Central memory CD8-positive, alpha-beta T cell (primary cell): ENCODE data around the gene AMBRA1.
"Not testable (repeated sequence)": the region's sequence is repeated elsewhere in the genome, so short reads cannot be mapped to it uniquely, and the experiment has no call there.

Experiments
- ATAC-seq: fragments of 150-1000 bp; cut with Tn5 transposase; replicated peaks from 2 replicates; pipeline ENCODE4 v1.10.0; 2022; ENCODE audit warnings: mild to moderate bottlenecking, moderate FRiP score, moderate number of reproducible peaks; ENCODE audit not compliant: poor library complexity, severe bottlenecking; ENCODE audit errors: extremely low read depth
- DNase-seq, 2 donors: peaks; one replicate each; pipeline ENCODE4 v3.0.0; 2021; ENCODE audit warnings: low spot score in 2 of 2
- H3K27ac Mint-ChIP-seq: one replicate; pipeline ENCODE4 v1.8.0; 2022; ENCODE audit warnings: low read depth, mild to moderate bottlenecking, moderate library complexity, mixed read lengths
- H3K27me3 Mint-ChIP-seq: one replicate; pipeline ENCODE4 v1.8.0; 2022; ENCODE audit warnings: mixed read lengths
- H3K36me3 Mint-ChIP-seq: one replicate; pipeline ENCODE4 v1.8.0; 2022; ENCODE audit warnings: mild to moderate bottlenecking, moderate library complexity, mixed read lengths; ENCODE audit not compliant: insufficient read depth
- H3K4me1 Mint-ChIP-seq: one replicate; pipeline ENCODE4 v1.8.0; 2022; ENCODE audit warnings: mixed read lengths
- H3K4me3 Mint-ChIP-seq: one replicate; pipeline ENCODE4 v1.8.0; 2022; ENCODE audit warnings: mild to moderate bottlenecking, moderate library complexity, mixed read lengths
- H3K9me3 Mint-ChIP-seq: one replicate; pipeline ENCODE4 v1.8.0; 2022; ENCODE audit warnings: mixed read lengths

The AMBRA1 gene

DNA sequence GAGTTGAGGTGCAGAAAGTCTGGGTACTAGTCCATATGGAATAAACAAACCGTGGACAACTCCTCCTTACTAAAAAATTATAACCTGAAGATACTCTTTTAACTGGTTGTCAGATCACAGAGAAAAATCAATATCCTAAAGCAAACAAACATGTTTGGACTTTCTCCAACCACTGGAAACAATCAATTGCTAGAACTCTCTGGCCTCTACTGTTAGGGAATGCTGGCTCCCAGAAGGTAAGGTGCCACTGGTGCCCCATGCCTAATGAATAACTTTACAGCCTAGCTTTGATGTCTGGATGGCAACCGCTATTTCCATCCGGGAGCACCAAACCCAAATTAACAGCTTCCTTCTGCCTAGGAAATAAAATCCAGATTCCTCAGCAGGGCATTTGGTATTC is 74.5 kb downstream of the AMBRA1 start:
- DNase-seq, result no peak
- no peak overlapping the region for H3K27ac Mint-ChIP-seq
- peaks cover 16% of the 10 kb centered on the region for H3K4me1 Mint-ChIP-seq

GRCh38 chr11:46518928-46519327 is 74.9 kb downstream of the AMBRA1 start:
- not testable (repeated sequence) for H3K27me3 Mint-ChIP-seq, DNase-seq, ATAC-seq, H3K9me3 Mint-ChIP-seq, H3K36me3 Mint-ChIP-seq, H3K4me3 Mint-ChIP-seq, H3K27ac Mint-ChIP-seq
- H3K4me1 Mint-ChIP-seq, result peaks cover 20% of the 10 kb centered on the region

More for the DNA sequence above, 74.5 kb downstream of the AMBRA1 start:
- Mint-ChIP-seq H3K9me3 (no peaks in the 10 kb centered on the region), H3K27me3 (no peaks in the 10 kb centered on the region), H3K4me3 (no peak overlapping the region), H3K36me3 (peaks cover 5% of the 10 kb centered on the region)
- ATAC-seq, result no peak

GRCh38 chr11:46514370-46514769 is 79.5 kb downstream of the AMBRA1 start:
- Mint-ChIP-seq H3K27me3 (no peaks in the 10 kb centered on the region), H3K4me3 (no peak overlapping the region), H3K9me3 (no peaks in the 10 kb centered on the region), H3K27ac (no peak overlapping the region), H3K4me1 (peaks cover 20% of the 10 kb centered on the region), H3K36me3 (peaks cover 9% of the 10 kb centered on the region)
- ATAC-seq (no peak), DNase-seq (no peak)

GRCh38 chr11:46513934-46514342 is 79.9 kb downstream of the AMBRA1 start:
- peaks cover 20% of the 10 kb centered on the region for H3K4me1 Mint-ChIP-seq
- no peak overlapping the region for H3K4me3 Mint-ChIP-seq
- DNase-seq, result no peak
- ATAC-seq, result no peak
- H3K27me3 Mint-ChIP-seq, result no peaks in the 10 kb centered on the region
- no peaks in the 10 kb centered on the region for H3K9me3 Mint-ChIP-seq
- H3K36me3 Mint-ChIP-seq, result peaks cover 9% of the 10 kb centered on the region
- no peak overlapping the region for H3K27ac Mint-ChIP-seq

- H3K27ac Mint-ChIP-seq, result peak overlapping the region; percentile 59
- peaks cover 17% of the 10 kb centered on the region for H3K36me3 Mint-ChIP-seq
- H3K27me3 Mint-ChIP-seq, result no peaks in the 10 kb centered on the region
- no peak overlapping the region for H3K4me3 Mint-ChIP-seq
- ATAC-seq (no peak), DNase-seq (no peak)
- H3K4me1 Mint-ChIP-seq, result peaks cover 20% of the 10 kb centered on the region
- H3K9me3 Mint-ChIP-seq, result no peaks in the 10 kb centered on the region
These were observed 81.5 kb downstream of the AMBRA1 start for GRCh38 chr11:46512261-46512881.

GRCh38 chr11:46511342-46511741 is 82.5 kb downstream of the AMBRA1 start:
- Mint-ChIP-seq H3K27ac (no peak overlapping the region), H3K27me3 (no peaks in the 10 kb centered on the region), H3K9me3 (no peaks in the 10 kb centered on the region), H3K36me3 (peaks cover 25% of the 10 kb centered on the region), H3K4me1 (peaks cover 20% of the 10 kb centered on the region), H3K4me3 (no peak overlapping the region)
- DNase-seq (no peak), ATAC-seq (no peak)

DNA sequence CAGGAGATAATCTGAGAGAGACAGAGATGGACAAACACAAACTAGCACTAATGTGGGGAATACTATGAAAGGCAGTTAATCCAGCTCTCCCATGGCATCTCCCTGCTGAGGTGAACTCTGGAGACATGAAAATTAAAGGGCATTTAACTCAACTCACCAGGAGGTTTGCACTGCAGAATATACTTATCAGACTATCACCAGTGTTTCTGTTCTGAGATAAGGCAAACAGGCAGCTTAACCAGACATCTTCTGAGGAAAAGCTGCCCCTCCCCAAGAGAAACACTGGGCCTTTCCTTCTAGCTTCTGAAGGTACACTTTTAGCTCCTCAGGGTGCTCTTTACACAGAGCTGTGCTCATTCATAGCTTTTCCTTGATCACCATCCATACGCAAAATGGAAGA is 85.5 kb downstream of the AMBRA1 start:
- peaks cover 7% of the 10 kb centered on the region for H3K4me1 Mint-ChIP-seq
- ATAC-seq (no peak), DNase-seq (no peak)
- H3K9me3 Mint-ChIP-seq, result no peaks in the 10 kb centered on the region
- H3K4me3 Mint-ChIP-seq, result no peak overlapping the region
- no peaks in the 10 kb centered on the region for H3K27me3 Mint-ChIP-seq
- H3K27ac Mint-ChIP-seq, result no peak overlapping the region
- H3K36me3 Mint-ChIP-seq, result peaks cover 32% of the 10 kb centered on the region

DNA sequence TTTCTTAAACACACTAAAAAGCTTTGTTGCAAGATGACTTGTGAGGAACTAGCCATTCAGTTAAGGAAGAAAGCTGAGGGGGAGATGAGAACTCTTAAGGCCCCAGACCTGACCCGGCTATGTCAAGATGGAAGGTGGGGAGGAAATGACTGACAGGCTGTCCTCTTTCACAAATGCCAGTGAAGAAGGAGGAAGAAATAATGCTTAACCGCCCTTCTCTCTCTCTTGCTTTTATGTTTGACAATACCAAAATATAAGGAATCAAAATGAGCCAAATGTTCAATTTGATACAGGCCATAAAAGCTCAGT is 87.4 kb downstream of the AMBRA1 start:
- H3K27ac Mint-ChIP-seq, result no peak overlapping the region
- ATAC-seq (no peak), DNase-seq (no peak)
- H3K9me3 Mint-ChIP-seq, result no peaks in the 10 kb centered on the region
- peaks cover 4% of the 10 kb centered on the region for H3K4me1 Mint-ChIP-seq
- H3K4me3 Mint-ChIP-seq, result no peak overlapping the region
- peaks cover 38% of the 10 kb centered on the region for H3K36me3 Mint-ChIP-seq
- no peaks in the 10 kb centered on the region for H3K27me3 Mint-ChIP-seq

DNA sequence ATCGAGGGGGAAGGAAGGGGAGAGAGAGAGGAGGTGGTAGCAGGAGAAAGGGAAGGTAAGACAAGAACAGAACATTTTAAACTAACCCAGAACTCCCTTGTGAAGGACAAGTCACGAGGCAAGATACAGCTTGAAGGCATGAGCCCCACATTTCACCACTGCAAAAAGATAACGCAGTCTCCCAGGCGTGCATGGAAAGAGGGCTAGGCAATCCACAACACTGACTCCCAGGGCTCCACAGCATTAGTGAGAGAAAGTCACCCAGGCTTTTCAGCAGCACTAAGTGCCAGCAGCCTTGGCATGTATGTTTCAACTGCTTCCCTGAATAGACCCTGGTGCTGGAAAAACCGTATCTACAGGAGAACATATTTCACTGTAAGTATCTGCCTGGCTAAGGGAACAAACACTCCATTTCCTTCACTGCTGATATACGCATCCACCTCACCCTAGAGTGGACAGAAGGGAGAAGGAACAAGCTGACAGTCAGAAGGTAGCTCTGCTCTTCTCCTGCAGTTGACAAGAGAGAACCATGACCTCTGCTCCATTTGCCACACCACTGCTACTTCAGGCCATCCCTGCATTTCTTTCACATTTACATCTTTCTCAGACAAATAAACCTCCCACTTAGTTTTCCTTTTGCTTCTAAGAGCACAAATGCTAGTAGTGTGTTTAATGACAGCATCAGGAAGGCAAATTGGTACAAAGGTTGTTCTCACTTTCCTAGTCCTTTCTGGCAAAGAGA is 87.9 kb downstream of the AMBRA1 start:
- Mint-ChIP-seq H3K4me1 (no peaks in the 10 kb centered on the region), H3K27me3 (no peaks in the 10 kb centered on the region), H3K36me3 (peaks cover 35% of the 10 kb centered on the region), H3K9me3 (no peaks in the 10 kb centered on the region), H3K27ac (no peak overlapping the region), H3K4me3 (no peak overlapping the region)
- DNase-seq (no peak), ATAC-seq (no peak)

DNA sequence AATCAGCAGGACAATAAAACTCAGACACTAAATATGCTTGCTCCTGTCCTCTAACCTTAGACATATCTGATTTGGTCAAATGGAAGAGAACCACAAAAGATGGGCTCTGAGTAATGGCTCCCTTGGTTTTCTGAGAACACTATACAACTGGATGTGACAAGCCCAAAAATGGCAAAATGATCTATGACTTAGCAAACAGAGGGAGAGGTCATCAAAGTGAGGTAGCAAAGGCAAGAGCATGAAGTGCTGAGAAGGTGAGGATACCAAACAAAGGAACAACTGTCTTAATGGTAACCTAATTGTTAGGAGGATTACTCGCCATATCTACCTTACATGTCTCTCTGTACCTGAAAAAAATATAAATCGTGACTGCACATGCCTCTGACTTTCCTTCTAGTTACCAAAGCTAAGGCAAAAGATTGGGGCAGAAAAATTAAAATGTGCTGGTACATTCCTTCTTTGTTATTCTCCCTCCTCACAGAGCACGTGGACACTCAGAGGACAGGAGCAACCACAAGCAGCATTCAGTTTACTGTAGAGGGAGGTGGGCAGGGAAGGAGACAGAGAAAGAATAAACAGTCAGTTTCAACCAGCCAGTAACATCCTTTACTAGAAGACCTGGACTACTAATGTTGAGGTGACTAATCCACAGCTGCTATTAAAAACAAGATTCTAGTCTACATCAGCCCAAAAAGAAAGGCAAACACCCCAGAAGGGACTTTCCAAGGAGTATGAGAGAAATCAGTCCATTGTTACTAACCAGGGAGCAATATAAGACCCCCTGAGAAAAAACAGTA is 88.8 kb downstream of the AMBRA1 start:
- Mint-ChIP-seq H3K9me3 (no peaks in the 10 kb centered on the region), H3K4me3 (no peak overlapping the region), H3K27ac (no peak overlapping the region), H3K4me1 (peaks cover 6% of the 10 kb centered on the region), H3K36me3 (peaks cover 33% of the 10 kb centered on the region), H3K27me3 (no peaks in the 10 kb centered on the region)
- no peak for DNase-seq
- ATAC-seq, result no peak

DNA sequence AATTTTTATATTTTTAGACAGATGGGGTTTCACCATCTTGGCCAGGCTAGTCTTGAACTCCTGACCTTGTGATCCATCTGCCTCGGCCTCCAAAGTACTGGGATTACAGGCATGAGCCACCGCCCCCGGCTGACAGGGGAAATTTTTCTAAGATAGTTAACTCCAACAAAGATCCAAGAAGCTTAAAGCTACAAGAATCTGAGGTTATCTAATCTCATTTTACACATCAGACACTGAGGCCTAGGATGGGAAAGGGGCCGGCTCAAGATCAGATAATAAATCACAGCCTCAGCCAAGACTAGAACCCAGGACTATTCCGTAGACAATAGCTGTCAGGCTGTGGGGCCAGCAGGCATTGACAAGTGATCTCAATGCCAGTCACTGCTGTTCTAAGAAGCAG is 94.0 kb downstream of the AMBRA1 start:
- H3K9me3 Mint-ChIP-seq, result no peaks in the 10 kb centered on the region
- H3K27ac Mint-ChIP-seq, result no peak overlapping the region
- no peaks in the 10 kb centered on the region for H3K27me3 Mint-ChIP-seq
- DNase-seq (no peak), ATAC-seq (no peak)
- H3K4me1 Mint-ChIP-seq, result peaks cover 6% of the 10 kb centered on the region
- no peak overlapping the region for H3K4me3 Mint-ChIP-seq
- peaks cover 14% of the 10 kb centered on the region for H3K36me3 Mint-ChIP-seq

DNA sequence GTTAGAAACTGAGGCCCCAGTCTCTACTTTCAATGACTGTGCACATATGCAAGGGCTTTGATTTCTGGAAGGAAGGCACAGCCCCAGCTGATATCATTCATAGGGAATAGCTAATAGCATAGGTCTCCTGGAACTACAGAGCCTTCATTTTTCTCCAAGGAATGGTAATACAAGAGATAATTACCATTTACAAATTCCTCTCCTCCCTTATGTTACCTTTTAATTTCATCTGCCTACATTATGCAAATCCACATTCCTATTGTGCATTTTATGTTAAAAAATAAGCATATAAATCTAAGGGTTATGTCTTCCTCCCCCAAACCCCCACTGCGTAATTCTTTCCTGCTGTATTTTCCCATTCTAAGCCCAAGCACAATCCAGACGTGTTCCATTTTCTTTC is 94.9 kb downstream of the AMBRA1 start:
- peaks cover 6% of the 10 kb centered on the region for H3K4me1 Mint-ChIP-seq
- DNase-seq (no peak), ATAC-seq (no peak)
- H3K4me3 Mint-ChIP-seq, result no peak overlapping the region
- no peaks in the 10 kb centered on the region for H3K9me3 Mint-ChIP-seq
- no peaks in the 10 kb centered on the region for H3K27me3 Mint-ChIP-seq
- H3K36me3 Mint-ChIP-seq, result peaks cover 19% of the 10 kb centered on the region
- H3K27ac Mint-ChIP-seq, result no peak overlapping the region

GRCh38 chr11:46498179-46498578 is 95.6 kb downstream of the AMBRA1 start:
- Mint-ChIP-seq H3K27me3 (no peaks in the 10 kb centered on the region), H3K9me3 (no peaks in the 10 kb centered on the region), H3K4me1 (peaks cover 6% of the 10 kb centered on the region), H3K27ac (no peak overlapping the region), H3K4me3 (no peak overlapping the region), H3K36me3 (peaks cover 18% of the 10 kb centered on the region)
- ATAC-seq, result no peak
- DNase-seq, result no peak
